Body of pancreas (tissue), 4 donors: Measurements from ENCODE around the gene MRPL41. TPM values are rescaled to one million over a fixed set of nuclear protein-coding genes. Genes with fewer than 3 reads are reported as not detected.
"Not testable (repeated sequence)": the region's sequence is repeated elsewhere in the genome, so short reads cannot be mapped to it uniquely, and the experiment has no call there.

Source experiments
- ATAC-seq: fragments of 150-250 bp; one replicate; pipeline ENCODE4 v1.9.1; 2016
- DNase-seq, 4 donors: peaks; one replicate each; pipeline ENCODE4 v3.0.0-alpha.2; 2019
- H3K27ac ChIP-seq, 4 donors: fragments of 200-600 bp; sonication (generic); 1 replicate in 3 of 4; 2 replicates in 1 of 4; pipeline versions ENCODE4 v1.5.1 to v1.6.1; 2016 to 2019; ENCODE audit warnings: mild to moderate bottlenecking in 1 of 4, mixed read lengths in 1 of 4, moderate library complexity in 1 of 4
- H3K27me3 ChIP-seq, 2 donors: fragments of 200-600 bp; sonication (generic); one replicate each; pipeline ENCODE4 v1.6.0; 2016; ENCODE audit warnings: mild to moderate bottlenecking in 1 of 2
- H3K36me3 ChIP-seq, 2 donors: fragments of 200-600 bp; sonication (generic); replicated peaks in 1 of 2; 2 replicates each; pipeline ENCODE4 v1.5.1; 2016; ENCODE audit warnings: low read depth in 2 of 2; ENCODE audit not compliant: insufficient read depth in 1 of 2
- H3K4me1 ChIP-seq: fragments of 200-600 bp; sonication (generic); one replicate; pipeline ENCODE4 v1.6.0; 2016
- H3K4me3 ChIP-seq, 2 donors: fragments of 200-600 bp; sonication (generic); 1 replicate in 1 of 2; 2 replicates in 1 of 2; pipeline ENCODE4 v1.5.1; 2016 to 2019
- H3K9me3 ChIP-seq, 3 donors: fragments of 200-600 bp; sonication (generic); 1 replicate in 2 of 3; 2 replicates in 1 of 3; pipeline ENCODE4 v1.5.1; 2016
- CTCF ChIP-seq, 7 experiments: fragments of 450-650 bp in 4 of 7; fragments of 200-600 bp in 3 of 7; sonication (generic) in 3 of 7; IDR thresholded peaks; one replicate each; pipeline ENCODE4 v1.5.1; 2016 to 2019; ENCODE audit warnings: antibody characterized with exemption in 7 of 7
- POLR2A ChIP-seq, 3 donors: fragments of 450-650 bp; IDR thresholded peaks; one replicate each; pipeline ENCODE4 v1.6.1; 2016; ENCODE audit warnings: antibody characterized with exemption in 3 of 3, mild to moderate bottlenecking in 2 of 3
- WGBS, 2 donors: methylation state at CpG; one replicate each; pipeline ENCODE4 v1.1.5; 2017; 5-methylcytosine and 5-hydroxymethylcytosine counted together
- intact Hi-C: fragments of 100-400 bp; cut with DNase I; formaldehyde crosslinking; loops from one replicate; pipeline ENCODE4 v1.15.1; 2023
- total RNA-seq, 2 donors: library from RNA; depleted of rRNA; stranded (reverse); fragments of >200 nt; gene quantifications; one replicate each; pipeline ENCODE4 v1.1.0, GENCODE V29; 2016

The MRPL41 gene
- total RNA-seq, 2 donors from 2014 or later, result 32.9 to 37.2 TPM

DNA sequence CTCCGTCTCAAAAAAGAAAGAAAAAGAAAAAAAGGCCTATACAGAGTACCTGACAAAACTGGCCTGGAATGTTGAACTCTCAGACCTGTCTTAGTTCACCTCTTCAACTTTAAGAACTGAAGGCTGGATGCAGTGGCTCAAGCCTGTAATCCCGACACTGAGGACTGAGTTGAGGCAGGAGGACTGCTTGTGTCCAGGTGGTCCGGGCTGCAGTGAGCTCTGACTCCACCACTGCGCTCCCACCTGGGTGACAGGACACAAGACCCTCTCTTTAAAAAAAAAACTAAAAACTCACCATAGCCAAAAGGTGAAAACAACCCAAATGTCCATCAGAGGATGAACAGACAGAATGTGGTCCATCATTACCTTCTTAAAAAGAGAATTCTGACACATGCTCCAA lies 6.4 kb downstream of the MRPL41 start:
- Histone ChIP-seq H3K9me3 (no peaks in the 10 kb centered on the region), H3K4me3 (no peak overlapping the region), H3K27me3 (no peaks in the 10 kb centered on the region), H3K36me3 (peaks cover 1 to 17% of the 10 kb centered on the region in 2 donors), H3K4me1 (peaks cover 5% of the 10 kb centered on the region), H3K27ac (no peak overlapping the region)
- DNase-seq, result no peak
- no peak for TF ChIP-seq POLR2A (IDR thresholded peaks at IDR 0.05)
- no peak for TF ChIP-seq CTCF (IDR thresholded peaks at IDR 0.05)
- intact Hi-C loops, result no loop called here
- no peak for ATAC-seq
- 89 to 100% methylated on average over 3 to 4 of the region's 4 CpGs for WGBS, 2 donors

DNA sequence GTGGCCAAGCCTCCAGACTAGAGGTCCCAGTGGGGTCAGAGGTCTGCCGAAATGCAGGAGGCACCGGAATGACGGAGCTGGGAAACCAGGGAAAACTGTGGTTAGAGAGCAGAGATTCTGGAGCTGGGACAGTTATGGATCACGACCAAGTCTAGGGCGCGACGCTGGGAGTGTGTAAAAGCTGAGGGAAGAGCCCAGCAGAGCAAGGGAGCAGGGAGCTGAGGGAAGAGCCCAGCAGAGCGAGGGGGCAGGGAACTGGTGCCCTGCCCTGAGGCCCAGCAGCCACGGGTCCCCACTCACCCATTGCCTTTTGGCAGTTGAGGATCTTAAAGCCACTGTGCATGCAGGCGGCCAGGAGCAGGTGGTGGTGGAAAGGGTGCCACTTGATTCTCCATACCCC lies 12.5 kb downstream of the MRPL41 start:
- Histone ChIP-seq H3K36me3 (peaks cover 14% of the 10 kb centered on the region in 2 donors), H3K4me1 (peaks cover 5% of the 10 kb centered on the region), H3K9me3 (no peaks in the 10 kb centered on the region), H3K4me3 (no peak overlapping the region), H3K27me3 (no peaks in the 10 kb centered on the region), H3K27ac (no peak overlapping the region)
- ATAC-seq, result no peak
- intact Hi-C loops, result no loop called here
- WGBS, 2 donors, result 86 to 90% methylated on average over 9 to 10 of the region's 10 CpGs
- DNase-seq, result no peak
- TF ChIP-seq CTCF (IDR thresholded peaks at IDR 0.05) (no peak), POLR2A (IDR thresholded peaks at IDR 0.05) (no peak)

- Histone ChIP-seq H3K4me3 (no peak overlapping the region), H3K36me3 (peaks cover 14% of the 10 kb centered on the region in 2 donors), H3K27me3 (no peaks in the 10 kb centered on the region), H3K27ac (no peak overlapping the region), H3K4me1 (peaks cover 5% of the 10 kb centered on the region), H3K9me3 (no peaks in the 10 kb centered on the region)
- 84 to 87% methylated on average over 11 to 16 of the region's 18 CpGs for WGBS, 2 donors
- intact Hi-C loops, result no loop called here
- DNase-seq (no peak), ATAC-seq (no peak)
- TF ChIP-seq POLR2A (IDR thresholded peaks at IDR 0.05) (no peak), CTCF (IDR thresholded peaks at IDR 0.05) (no peak)
Observed at GRCh38 chr9:137564817-137565411, 13.2 kb downstream of the MRPL41 start.

- H3K27me3 ChIP-seq, DNase-seq, H3K4me3 ChIP-seq, H3K4me1 ChIP-seq, ATAC-seq, H3K9me3 ChIP-seq, H3K27ac ChIP-seq, intact Hi-C loops: not testable (repeated sequence)
- 94 to 98% methylated on average over 4 to 5 of the region's 5 CpGs for WGBS, 2 donors
- peaks cover 16 to 18% of the 10 kb centered on the region in 2 donors for H3K36me3 ChIP-seq
Observed at GRCh38 chr9:137568445-137568844, 16.8 kb downstream of the MRPL41 start.

DNA sequence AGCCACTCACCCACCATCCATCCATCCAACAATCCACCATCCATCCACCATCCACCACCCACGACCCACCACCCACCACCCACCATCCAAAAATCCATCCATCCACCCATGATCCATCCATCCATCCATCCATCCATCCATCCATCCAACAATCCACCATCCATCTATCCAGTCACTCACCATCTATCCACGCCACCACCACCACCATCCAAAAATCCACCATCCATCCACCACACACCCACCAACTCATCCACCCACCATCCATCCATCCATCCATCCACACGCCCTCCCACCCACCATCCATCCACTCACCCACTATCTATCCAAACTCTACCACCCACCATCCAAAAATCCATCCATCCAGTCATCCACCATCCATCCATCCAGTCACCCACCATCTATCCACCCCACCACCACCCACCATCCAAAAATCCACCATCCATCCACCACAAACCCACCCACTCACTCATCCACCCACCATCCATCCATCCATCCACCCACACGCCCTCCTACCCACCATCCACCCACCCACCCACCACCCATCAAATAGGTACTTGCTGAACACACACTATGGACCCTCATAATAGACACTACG lies 18.0 kb downstream of the MRPL41 start:
- DNase-seq, result no peak
- Histone ChIP-seq H3K27me3 (no peaks in the 10 kb centered on the region), H3K27ac (no peak overlapping the region), H3K9me3 (no peaks in the 10 kb centered on the region), H3K4me1 (no peaks in the 10 kb centered on the region), H3K4me3 (no peak overlapping the region), H3K36me3 (peaks cover 7 to 13% of the 10 kb centered on the region in 2 donors)
- no peak for ATAC-seq
- TF ChIP-seq POLR2A (IDR thresholded peaks at IDR 0.05), result no peak
- TF ChIP-seq CTCF (IDR thresholded peaks at IDR 0.05), result no peak
- intact Hi-C loops, result no loop called here
- WGBS, 2 donors, result 85 to 93% methylated on average over 5 of the region's 5 CpGs
